Measurements from ENCODE around the gene SMAD3. TPM values are rescaled to one million over a fixed set of nuclear protein-coding genes. Genes with fewer than 3 reads are reported as not detected.

The SMAD3 gene
- polyA plus RNA-seq, 10 donors, result 22.3 to 34.0 (median 24.1) TPM

DNA sequence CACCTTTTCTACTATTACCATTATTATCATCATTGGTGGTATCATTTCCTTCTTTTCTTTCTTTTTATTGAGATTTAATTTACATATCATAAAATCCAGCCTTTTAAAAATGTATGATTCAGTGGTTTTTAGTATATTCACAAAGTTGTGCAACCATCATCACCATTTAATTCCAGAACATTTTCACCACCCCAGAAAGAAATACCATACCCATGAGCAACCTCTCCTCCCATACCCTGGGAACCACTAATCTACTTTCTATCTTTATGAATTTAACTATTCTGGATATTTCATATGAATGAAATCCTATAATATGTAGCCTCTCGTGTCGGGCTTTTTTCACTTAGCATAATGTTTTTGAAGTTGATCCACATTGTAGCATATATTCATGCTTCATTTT is 159.9 kb downstream of the SMAD3 start:
- DNase-seq, result peak in 1 of 3 donors; percentile 41

DNA sequence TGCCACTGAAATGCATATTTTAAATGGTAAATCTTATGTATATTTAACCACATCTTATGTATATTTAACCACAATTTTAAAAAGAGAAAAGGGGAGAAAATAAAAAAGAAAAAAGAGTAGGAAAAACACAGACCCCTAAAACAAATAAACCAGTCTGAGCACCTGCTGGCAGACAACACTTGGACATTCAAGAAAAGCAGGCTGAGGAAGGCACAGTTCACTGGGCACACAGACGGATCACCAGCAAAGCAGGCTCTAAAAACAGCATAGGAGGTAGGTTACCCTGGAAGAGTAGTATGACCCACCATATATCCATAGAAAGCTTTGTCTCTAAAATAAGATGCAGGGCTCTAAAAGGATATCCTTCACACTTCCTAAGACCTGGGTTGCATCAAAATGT is 162.0 kb downstream of the SMAD3 start:
- no peak for DNase-seq

DNA sequence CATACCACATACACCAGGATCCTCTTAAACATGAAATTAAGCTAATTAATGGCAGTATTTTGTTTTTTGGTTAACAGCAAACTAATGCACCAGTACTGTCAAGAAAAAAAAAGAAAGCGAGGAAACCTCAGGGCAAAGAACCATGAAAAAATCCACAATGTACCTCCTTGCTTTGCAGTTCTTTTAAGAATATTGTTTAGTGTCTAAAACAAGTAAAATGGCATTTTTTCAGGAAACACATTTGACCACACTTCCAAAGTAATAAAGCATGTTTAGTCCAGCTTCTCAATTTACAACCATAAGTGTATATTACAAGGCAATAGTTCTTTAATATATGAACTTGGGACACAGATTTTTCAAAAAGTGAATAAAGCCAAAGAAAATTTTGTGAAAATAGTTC is 162.4 kb downstream of the SMAD3 start:
- DNase-seq, result no peak

DNA sequence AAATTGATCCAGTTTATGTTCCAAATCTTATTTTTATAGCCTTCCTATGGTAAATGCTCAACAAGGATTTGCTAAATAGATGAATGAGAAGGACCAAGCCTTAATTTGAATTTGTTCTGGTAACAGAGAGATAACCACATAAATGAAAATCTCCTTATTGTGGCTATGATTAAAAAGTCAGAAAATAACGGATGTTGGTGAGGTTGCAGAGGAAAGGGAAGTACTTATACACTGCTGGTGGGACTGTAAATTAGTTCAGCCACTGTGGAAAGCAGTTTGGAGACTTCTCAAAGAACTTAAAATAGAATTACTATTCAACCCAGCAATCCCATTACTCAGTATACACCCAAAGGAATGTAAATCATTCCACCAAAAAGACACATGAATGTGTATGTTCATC is 162.9 kb downstream of the SMAD3 start:
- no peak for DNase-seq

DNA sequence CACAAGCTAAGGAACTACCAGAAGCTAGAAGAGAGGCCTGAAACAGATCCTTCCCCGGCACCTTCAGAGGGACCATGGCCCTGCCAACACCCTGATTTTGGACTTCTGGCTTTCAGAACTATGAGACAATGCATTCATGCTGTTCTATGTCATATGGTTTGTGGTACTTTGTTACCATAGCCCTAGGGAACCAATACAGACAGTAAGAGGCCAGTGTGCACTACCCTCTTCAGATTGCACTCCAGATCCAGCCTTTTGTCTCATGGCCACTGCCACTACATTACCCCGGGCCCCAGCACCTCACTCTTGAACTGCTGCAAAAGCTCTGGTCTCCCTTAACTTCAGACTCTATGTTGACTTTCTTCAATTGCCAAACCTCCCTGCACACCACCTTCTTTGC is 165.1 kb downstream of the SMAD3 start:
- no peak for DNase-seq

DNA sequence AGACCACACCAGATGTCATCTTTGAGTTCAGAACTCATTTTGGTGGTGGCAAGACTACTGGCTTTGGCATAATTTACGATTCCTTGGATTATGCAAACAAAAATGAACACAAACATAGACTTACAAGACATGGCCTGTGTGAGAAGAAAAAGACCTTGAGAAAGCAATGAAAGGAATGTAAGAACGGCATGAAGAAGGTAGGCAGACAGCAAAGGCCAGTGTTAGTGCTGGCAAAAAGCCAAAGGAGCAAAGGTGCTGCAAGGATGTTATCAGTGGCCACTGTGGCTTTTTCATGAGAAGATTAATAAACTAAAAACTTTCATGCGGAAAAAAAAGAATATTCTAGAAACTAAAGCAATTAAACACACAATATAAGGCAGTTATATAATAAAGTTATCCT is 167.2 kb downstream of the SMAD3 start:
- no peak for DNase-seq

DNA sequence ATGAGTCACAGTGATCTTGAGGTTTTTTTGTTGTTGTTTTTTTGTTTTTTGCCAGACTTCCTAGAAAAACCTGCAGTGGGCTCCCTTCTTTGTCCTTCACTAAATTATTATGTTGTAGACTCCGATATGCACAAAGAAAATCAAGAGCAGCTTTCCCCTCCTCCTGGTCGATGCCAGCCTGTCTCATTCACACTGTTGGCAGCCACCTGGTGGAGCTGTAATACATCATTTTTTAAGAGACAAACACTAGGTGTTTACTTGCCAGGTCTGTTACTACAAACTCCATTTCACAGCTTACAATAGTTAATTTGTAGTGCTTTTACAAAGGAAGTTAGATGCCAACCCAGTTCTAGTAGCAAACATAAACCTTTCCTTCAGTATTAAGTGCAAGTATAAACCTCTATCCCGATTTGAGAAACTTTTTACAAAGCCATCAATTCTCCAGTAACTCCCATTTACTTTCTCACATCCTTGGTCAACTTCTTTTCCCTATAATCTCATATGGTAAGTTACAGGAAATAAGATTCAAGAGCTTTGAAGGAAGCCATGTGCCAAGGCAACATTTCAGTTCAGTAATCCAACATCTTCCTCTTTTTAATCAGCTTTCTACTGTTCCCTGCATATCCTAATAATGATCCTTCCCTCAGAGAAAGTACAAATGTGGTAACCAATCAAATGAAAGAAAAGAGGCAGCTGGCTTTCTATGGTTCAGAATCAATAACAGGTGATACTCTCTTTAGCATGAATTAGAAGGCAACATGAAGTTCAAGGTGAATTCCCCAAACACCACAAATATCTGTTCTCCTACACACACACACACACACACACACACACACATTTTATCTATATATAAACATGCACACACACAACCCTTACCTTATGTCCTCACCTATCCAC is 175.1 kb downstream of the SMAD3 start:
- no peak for DNase-seq

DNA sequence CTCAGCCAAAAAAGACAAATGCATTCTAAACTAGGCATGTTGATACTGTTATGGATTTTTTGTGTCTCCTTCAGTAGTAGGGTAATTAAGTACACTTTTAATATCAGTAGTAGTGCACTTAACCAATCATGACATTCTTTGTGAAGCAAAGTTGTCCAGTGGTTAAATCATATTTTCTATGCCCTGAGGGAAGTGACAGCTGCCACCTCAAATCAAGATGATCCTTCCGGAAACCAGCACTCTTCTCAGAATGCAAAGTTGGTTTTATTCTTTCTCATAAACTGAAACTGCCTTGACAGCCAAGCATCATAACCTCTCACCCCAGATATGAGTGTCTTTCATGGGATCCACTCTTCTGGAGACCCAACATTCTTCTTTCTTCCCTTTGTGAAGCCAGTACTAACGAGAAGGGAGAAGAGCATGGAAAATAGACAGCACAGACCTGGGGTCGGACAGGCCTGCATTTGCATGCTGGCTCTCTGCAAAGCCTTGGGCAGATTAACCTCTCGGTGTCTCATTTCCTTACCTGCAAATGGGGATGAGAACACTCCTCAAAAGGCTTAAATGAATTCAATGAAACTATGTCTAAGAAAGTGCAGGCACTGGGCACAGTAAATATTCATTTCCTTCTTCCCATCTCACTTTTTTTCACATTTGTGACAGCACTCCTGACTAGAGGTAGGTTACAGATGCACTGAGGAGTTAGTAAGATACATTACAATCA is 175.9 kb downstream of the SMAD3 start:
- no peak for DNase-seq

DNA sequence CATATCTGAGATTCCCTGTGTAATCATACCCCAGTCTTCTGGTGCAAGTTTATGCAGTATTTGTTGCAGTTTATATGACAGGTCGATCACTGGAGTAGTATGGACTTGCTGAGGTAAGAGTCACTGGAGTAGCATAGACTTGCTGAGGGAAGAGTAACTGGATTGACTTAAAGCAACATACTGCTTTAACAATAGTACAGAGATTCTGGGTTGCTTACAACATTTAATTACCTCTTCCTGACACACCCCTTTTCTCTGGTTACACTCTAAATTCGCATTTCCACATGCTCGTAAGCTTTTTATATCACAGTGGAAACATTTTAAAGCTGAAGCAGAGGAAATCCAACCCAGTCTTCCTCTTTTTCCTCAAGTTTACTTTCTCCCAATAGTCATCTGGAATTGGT is 177.3 kb downstream of the SMAD3 start:
- DNase-seq, result peak in 2 of 3 donors; percentile 16 to 53

Other genes starting within 250 kb of the SMAD3 start
- 10 to 100 TPM; 16.9 to 28.0 (median 22.1) TPM for gene AAGAB, start 189.1 kb downstream of the SMAD3 start, polyA plus RNA-seq (ENCODE audit: insufficient read length in 10 of 10)
- 1 to 10 TPM in 7 of 10 donors, under 1 TPM in 3; 0.62 to 1.5 (median 1.1) TPM for gene IQCH, start 189.2 kb downstream of the SMAD3 start, polyA plus RNA-seq (ENCODE audit: insufficient read length in 10 of 10)